GM21367 (cell line): ENCODE measurements around the gene IWS1.
"Not testable (repeated sequence)": the region's sequence is repeated elsewhere in the genome, so short reads cannot be mapped to it uniquely, and the experiment has no call there.

Source experiments
- ATAC-seq: cut with Tn5 transposase; IDR thresholded peaks from one replicate; pipeline ENCODE4 v1.9.1; 2021; ENCODE audit not compliant: unreplicated experiment

Gene IWS1

GRCh38 chr2:127462461-127462860 lies 63.8 kb downstream of the IWS1 start:
- ATAC-seq: no peak

- ATAC-seq: no peak
Measured at GRCh38 chr2:127456960-127457359, 69.3 kb downstream of the IWS1 start.

- no peak for ATAC-seq
Measured at GRCh38 chr2:127455566-127456493, 70.5 kb downstream of the IWS1 start.

DNA sequence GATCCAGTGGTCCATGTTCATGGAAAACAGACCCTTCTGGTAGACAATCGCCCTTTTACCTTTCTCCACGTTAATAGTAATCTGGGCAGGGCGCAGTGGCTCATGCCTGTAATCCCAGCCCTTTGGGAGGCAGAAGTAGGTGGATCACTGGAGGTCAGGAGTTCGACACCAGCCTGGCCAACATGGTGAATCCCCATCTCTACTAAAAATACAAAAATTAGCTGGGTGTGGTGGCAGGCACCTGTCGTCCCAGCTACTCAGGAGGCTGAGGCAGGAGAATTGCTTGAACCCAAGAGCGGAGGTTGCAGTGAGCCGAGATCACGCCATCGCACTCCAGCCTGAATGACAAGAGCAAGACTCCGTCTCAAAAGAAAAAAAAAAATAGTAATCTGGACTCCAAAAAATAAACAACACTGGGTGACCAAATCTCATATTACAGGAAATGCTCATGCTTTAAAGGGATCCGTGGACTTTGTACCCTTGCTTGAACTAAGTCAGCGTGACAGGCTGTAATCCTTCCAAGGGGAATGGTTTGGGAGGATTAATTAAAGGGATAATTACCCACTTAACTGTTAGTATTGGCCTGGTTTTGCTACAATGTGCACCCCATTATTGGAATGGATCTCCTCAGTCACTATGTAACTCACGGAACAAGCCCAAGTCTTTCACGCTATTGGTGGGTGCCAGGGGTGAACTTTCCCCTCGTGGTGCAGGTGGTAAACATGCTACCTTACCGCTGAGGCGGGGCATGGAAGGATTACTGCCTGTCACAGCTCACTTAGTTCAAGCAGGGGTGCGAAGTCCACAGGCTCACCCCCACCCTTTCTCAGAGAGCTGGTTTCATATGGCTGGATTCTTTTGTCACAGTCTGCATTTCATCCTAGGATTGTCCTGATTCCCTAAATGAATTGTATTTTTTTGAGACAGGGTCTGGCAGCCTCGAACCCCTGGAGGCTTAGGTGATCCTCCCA lies 71.4 kb downstream of the IWS1 start:
- ATAC-seq: no peak

DNA sequence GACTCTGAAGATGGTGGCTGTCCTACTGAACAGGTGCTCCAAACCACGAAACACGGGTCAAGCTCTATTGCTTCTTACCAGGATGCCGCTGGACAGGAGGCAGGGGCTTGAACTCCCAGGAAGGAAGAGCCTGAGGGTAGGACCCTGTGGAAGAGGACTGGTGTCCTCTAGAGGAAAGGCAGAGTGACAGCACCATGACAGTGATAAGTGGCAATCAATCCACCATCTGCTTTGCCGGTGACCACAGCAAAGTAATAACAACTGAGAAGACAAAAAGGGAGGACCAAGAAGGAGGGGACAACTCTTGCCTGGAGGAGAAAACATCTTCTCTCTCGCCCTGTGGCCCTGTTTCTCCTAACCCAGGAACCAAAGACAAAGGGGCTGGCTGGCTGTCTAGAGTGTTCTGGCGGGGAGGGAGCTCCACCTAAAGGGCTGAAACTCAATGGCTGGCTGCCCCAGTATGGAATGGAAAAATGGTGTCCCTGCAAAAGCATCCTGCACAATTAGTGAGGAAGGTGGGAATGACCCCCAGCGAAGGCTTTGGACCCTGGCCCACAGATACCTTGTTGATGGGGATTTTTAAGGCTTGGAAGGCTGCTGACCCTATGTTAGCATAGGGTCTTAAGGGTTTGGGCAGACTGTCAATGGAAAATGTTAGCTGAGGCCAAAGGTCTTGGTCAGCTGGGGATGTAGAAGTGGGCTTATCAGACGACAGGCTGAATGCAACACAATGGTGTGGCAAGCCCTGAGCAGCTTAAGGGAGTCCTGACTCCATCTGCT lies 72.7 kb downstream of the IWS1 start:
- no peak for ATAC-seq

DNA sequence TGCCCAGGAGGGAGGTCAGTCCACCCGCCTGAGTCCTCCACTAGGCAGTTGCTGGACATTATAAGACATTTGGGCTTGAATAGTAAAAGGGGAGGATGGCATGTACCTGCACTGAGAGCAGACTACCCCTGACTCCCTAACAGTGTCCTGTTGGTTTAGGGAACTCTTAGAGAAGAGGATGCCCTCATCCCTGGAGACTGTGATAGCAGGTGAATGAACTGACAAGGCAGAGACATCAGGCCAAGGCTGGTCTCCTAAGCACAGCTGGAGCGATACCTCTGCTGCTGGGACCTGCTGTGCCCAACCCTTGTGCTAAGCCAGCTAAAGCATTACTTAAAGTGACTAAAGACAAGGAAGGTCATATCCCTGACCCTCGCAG lies 73.3 kb downstream of the IWS1 start:
- no peak for ATAC-seq

DNA sequence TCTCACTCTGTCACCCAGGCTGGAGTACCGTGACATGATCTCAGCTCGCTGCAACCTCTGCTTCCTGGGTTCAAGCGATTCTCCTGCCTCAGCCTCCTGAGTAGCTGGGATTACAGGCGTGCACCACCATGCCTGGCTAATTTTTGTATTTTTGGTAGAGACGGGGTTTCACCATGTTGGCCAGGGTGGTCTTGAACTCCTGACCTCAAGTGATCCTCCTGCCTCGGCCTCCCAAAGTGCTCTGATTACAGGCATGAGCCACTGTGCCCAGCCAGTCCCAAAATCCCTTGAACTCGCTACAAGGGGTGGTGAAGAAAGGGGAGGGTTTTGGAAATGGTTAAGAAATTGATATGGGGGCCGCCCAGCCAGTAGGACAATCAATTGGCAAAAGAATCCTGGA lies 73.9 kb downstream of the IWS1 start:
- ATAC-seq: not testable (repeated sequence)

GRCh38 chr2:127451981-127452380 lies 74.3 kb downstream of the IWS1 start:
- ATAC-seq: no peak

DNA sequence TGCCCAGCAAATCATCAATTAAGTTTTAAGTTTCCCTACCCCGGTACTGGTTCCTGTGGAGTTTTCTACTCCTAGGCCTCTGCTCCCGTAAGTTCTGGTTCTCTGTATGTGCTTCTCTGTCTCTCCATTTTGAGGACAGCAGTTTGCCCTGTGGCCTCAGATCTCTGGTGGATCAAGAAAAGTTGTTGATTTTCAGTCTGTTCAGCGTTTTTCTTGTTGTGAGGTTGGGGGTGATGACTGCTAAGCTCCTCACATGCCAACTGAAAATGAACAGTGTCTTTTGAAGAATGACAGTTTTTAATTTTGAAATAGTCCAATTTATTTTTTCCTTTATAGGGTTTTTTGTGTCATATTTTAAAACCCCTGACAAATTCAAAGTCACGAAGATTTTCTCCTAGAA lies 76.4 kb downstream of the IWS1 start:
- no peak for ATAC-seq

DNA sequence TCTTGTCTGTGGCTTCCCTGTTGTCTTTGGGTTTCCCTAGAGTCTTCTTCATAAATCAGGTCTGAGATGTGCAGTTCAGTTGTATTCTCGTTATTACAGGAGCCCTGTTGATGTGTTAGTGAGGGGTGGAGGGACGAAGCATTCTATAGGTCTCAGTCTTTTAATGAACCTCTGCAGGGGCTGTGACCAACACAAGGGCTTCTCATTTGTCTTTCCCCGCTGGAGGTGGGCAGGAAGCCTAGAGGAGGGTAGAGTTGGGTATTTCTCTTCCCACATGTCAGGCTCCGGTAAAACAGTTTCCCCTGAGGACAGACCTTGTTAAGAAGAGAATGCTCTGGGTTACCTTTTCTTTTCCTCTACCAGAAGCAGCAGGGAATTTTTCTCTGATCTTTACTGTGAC lies 76.9 kb downstream of the IWS1 start:
- no peak for ATAC-seq

DNA sequence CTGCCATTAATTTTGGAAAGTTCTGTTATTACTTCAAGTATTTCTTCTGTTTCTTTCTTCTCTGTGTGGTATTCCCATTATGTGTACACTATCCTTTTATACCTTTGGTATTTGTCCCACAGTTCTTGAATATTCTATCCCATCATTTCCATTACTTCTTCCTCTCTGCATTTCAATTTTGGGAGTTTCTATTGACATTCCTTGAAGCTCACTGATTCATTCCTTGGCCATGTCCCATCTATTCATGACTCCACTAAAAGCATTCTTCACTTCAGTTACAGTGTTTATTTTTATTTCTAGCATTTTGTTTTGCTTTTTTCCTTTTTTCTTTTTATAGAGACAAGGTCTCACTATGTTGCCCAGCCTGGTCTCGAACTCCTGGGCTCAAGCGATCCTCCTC lies 77.8 kb downstream of the IWS1 start:
- no peak for ATAC-seq

GRCh38 chr2:127439343-127439742 lies 86.9 kb downstream of the IWS1 start:
- no peak for ATAC-seq

DNA sequence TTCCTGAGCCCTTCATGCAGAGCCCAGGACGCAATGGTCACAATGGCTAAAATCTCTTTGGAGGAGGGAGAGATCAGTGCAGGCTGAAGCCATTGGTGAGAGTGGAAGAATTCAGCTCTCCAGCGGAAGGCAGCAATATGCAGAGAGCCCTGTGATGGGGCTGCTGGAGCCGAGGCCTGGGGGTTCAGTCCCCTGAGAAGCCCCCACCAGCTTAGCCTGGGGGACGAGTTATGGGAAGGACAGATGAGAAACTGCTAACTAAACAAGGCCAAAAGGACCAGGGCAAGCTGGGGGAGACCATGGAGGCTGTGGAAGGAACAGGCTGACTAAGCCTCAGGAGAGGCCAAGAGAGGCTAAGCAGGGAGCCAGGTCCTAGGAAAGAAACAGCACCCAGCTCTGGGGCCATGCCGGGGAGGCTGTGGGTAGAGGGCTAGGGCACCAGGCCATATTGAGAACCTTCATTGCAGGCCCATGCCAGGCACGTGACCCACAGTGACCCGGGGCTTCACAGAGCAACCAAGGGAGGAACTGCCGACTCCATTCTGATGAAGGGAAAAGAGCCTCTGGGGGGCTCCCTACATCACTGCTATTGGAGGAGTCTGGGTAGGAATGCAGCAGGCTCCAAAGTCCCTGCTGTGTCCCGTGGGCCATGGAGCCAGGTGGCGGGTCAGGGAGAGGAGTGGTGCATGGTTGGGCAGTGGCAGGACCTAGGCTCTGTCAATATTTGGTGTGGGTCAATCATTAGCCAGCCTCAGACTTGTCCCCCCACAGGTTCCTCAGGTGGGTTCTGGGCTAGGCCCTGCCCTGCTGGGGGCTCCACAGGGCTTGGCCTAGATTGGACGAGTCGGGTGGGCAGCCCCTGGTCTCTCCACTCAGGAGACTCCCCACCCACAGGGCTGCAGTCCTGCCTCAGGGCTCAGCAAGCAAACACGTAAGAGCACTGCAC lies 88.2 kb downstream of the IWS1 start:
- ATAC-seq: no peak

- ATAC-seq: no peak
Measured at GRCh38 chr2:127437056-127437455, 89.2 kb downstream of the IWS1 start.

DNA sequence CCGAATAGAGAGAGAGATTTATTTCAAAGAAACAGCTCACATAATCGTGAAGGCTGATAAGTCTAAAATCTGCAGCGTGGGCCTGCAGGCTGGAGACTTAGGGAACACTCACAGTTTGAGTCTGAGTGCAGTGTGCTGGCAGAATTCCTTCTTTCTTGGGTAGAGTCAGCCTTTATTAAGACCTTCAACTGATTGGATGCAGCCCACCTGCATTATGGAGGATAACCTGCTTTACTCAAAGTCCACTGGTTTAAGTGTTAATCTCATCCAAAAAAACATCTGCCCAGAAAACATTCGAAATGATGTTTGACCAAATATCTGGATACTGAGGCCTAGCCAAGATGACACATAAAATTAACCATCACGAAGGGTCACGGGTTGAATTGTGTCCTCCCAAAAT lies 91.8 kb downstream of the IWS1 start:
- ATAC-seq: no peak

GRCh38 chr2:127431408-127432023 lies 94.8 kb downstream of the IWS1 start:
- ATAC-seq: no peak
